KOPT-K1 (cell line): Measurements from ENCODE around the gene ROGDI.
A peak's percentile ranks its signal among the peaks of the same experiment; 100 is the strongest.

Source experiments
- H3K27ac ChIP-seq: fragments of 200-600 bp; sonication (generic); 2 replicates; pipeline ENCODE4 v1.5.1; 2016; ENCODE audit warnings: antibody characterized with exemption, mild to moderate bottlenecking, low read depth, low read length; ENCODE audit not compliant: poor library complexity, severe bottlenecking
- H3K36me3 ChIP-seq: fragments of 200-600 bp; sonication (generic); 2 replicates; pipeline ENCODE4 v1.5.1; 2017; ENCODE audit warnings: antibody characterized with exemption, mild to moderate bottlenecking, low read length, moderate library complexity; ENCODE audit not compliant: insufficient read depth
- H3K9me3 ChIP-seq: fragments of 200-600 bp; sonication (generic); 2 replicates; pipeline ENCODE4 v1.5.1; 2017; ENCODE audit warnings: antibody characterized with exemption, low read length, mild to moderate bottlenecking; ENCODE audit not compliant: insufficient read depth, poor library complexity, severe bottlenecking

The ROGDI gene

DNA sequence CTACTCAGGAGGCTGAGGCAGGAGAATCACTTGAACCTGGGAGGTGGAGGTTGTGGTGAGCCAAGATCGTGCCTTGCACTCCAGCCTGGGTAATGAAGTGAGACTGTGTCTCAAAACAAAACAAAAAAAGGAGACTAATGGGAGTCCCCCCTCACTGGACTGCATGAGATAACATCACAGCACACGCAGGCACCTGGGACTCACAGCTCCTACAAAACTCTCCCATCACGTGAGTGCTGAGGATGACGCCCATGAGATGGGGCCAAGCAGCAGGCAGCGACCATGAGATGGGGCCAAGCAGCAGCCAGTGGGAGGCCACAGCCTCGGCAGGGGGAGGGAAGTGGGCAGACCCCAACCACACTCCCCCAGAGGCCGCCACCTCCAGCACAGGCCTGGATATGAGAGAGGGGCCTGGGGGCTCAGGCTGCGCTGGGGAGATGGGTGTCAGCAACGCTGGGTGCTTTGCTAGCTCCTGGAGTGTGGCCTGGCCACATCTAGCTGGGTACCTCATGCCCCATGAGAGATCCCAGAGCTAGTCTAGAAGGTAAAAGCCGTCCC is 52.7 kb downstream of the ROGDI start:
- Histone ChIP-seq H3K36me3 (peaks cover 40% of the 10 kb centered on the region), H3K27ac (no peak overlapping the region), H3K9me3 (no peaks in the 10 kb centered on the region)

DNA sequence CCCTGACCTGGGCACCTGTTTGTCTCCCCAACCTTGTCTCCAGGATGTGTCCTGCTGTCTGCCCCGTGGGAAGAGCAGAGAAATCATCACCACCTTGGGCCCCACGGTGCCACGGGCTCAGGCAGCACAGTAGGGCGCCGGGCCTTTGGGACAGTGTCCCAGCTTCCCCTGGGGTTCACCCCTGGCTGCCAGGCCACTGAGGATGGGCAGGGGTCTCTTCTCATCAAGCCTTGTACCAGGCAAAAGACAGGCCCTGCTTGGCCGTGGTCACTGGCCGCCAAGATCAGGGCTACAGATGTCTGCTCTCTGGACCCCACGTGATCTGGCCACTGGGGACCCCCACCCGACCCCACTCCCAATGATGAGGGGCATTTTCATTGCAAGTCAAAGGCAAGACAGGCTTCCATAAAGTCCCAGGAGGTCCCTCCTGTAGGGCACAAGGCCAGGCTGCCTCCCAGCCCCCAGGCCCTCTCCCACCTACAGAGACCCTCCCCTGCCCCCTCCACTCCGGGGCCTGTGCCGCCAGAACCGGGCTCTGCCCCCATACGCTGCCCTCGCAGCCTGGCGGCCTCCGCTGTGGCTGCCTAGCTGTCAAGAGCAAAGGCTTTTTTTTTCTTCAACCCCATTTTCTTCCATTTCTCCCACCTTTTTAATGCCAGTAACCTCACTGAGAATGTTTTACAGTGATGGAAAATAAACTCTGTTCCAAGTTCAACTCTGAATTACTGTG is 53.6 kb downstream of the ROGDI start:
- H3K9me3 ChIP-seq: no peaks in the 10 kb centered on the region
- H3K27ac ChIP-seq: peak overlapping the region; percentile 44
- peaks cover 34% of the 10 kb centered on the region for H3K36me3 ChIP-seq

DNA sequence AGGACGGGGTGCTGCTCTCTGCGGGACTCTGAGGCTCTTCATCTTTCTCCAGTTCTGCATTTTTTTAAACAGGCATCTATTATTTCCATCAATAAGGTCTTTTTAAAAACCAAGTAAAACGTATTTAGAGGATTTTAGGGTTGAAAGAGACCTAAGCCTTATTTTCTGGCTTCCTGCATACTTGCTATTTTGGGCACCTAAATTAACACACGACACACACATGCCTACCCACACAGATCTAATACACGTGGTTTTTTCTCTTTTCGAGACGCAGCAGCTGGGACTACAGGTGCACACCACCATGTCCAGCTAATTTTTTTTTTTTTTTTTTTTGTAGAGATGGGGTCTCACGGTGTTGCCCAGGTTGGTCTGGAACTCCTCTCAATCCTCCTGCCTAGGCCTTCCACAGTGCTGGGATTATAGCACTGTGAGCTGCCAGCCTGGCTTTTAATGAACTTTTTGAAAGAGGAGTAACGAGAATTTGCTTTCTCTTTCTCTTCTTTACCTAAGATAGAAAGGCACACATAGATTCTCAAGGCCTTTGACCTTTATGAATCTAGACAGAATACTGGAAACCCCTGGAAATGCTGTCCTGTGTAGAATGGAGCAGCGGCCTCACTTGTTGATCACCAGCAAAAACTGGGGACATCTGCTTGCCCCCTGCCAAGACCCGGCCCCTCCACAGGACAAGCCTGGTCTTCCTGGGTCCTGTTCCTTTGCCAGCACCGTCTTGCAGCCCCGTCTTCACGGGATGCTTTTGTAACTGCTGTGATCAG is 54.3 kb downstream of the ROGDI start:
- Histone ChIP-seq H3K9me3 (no peaks in the 10 kb centered on the region), H3K27ac (peak overlapping the region; percentile 44)

DNA sequence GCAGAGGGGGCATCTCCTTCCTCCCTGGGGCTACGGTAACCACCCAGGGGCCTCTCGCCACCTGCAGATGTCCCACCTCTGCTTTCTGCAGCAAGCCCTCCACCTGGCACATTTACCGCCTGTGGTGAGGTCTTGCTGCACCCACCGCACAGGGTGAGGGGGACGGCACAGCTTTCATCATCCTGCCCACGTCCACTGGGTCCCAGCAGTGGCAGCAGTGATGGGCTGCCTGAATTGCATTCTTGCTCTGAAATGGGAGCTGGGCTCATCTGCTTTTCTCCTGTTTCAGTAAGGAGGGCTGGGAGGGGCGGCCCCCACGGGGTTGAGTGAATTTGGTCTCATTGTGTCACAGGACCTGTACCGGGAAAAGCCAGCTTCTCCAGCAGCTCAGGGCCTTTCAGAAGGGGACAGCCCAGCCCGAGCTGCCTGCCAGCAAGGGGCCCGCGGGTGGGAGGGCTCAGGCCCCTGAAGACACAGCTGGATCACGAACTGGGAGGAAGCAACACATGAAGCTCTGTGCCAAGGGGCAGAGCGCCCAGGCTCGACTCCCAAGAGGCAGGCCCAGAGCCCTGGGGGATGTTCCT is 55.4 kb downstream of the ROGDI start:
- Histone ChIP-seq H3K9me3 (no peaks in the 10 kb centered on the region), H3K36me3 (peaks cover 17% of the 10 kb centered on the region), H3K27ac (peak overlapping the region; percentile 44)

More for the DNA sequence above, 54.3 kb downstream of the ROGDI start:
- peaks cover 27% of the 10 kb centered on the region for H3K36me3 ChIP-seq
